Effector memory CD8-positive, alpha-beta T cell (primary cell): ENCODE data around the gene NCOA4.

Experiments
- ATAC-seq: fragments of 150-1000 bp; cut with Tn5 transposase; replicated peaks from 2 replicates; pipeline ENCODE4 v1.10.0; 2021; ENCODE audit warnings: mild to moderate bottlenecking, moderate library complexity
- DNase-seq, 3 experiments: peaks; one replicate each; pipeline ENCODE4 v3.0.0; 2021
- H3K27ac Mint-ChIP-seq, 2 donors: one replicate each; pipeline ENCODE4 v1.8.0; 2022; ENCODE audit warnings: mild to moderate bottlenecking in 2 of 2, mixed read lengths in 2 of 2, moderate library complexity in 2 of 2
- H3K27me3 Mint-ChIP-seq, 2 donors: one replicate each; pipeline ENCODE4 v1.8.0; 2022; ENCODE audit warnings: mixed read lengths in 2 of 2
- H3K36me3 Mint-ChIP-seq: one replicate; pipeline ENCODE4 v1.8.0; 2022; ENCODE audit warnings: mild to moderate bottlenecking, moderate library complexity, mixed read lengths; ENCODE audit not compliant: insufficient read depth
- H3K4me1 Mint-ChIP-seq, 2 donors: one replicate each; pipeline ENCODE4 v1.8.0; 2022; ENCODE audit warnings: low read depth in 2 of 2, mixed read lengths in 2 of 2
- H3K4me3 Mint-ChIP-seq, 2 donors: one replicate each; pipeline ENCODE4 v1.8.0; 2022; ENCODE audit warnings: mild to moderate bottlenecking in 2 of 2, mixed read lengths in 2 of 2, moderate library complexity in 2 of 2
- H3K9me3 Mint-ChIP-seq, 2 donors: one replicate each; pipeline ENCODE4 v1.8.0; 2022; ENCODE audit warnings: mixed read lengths in 2 of 2
- total RNA-seq, 9 experiments: gene quantifications; one replicate each; lab custom pipeline; 2026; lab: John Stamatoyannopoulos, UW

The NCOA4 gene
- total RNA-seq, result 123 to 307 (median 272) reads per million in 9 experiments

DNA sequence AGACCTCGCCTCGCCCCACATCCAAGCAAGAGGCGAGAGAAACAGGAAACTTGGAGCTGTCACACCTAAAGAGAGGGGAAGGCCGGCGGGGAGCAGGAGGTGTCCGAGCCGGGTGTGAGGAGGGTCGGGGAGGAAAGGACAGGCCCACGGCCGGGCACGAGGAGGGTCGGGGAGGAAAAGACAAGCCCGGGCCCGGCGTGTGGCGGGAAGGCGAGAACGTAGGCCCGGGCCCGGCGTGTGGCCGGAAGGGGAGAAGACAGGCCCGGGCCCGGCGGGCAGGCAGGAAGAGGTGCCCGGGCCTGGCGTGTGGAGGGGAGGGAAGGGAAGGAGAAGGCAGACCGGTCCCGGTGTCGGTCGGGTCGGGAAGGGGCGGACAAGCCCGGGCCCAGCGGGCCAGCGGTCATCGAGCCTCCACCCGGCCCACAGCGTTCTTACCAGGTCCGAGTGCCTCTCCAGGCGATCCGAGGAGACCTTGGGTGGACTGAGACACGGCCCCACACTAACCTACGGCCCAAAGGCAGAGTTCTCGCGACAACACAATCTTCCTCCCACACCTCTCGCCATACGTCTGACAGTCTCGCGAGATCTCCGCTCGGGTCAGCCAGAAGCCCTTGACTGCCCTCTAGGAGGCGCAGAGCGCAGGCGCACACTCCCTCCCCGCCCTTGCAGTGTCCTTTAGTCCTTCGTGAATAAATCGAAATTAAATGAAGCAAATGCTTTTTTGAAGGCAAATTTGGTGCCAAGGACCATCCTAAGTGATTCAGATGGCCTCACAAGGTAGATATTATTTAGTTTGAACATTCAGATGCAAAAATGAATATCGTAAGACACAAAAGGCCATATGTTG, at the start of gene NCOA4:
NCOA4 (minus strand) TSS at position 533 of the 847 bp plus-strand sequence. CDS start 13,943 bp downstream, outside the sequence.
- Mint-ChIP-seq H3K9me3 (no peaks in the 10 kb centered on the region), H3K4me1 (peaks cover 33 to 50% of the 10 kb centered on the region in 2 donors), H3K27ac (peak within 1 kb of the TSS; percentile 98 to 99), H3K27me3 (peaks cover 0 to 2% of the 10 kb centered on the region in 2 donors), H3K36me3 (peaks cover 22% of the 10 kb centered on the region), H3K4me3 (peak within 1 kb of the TSS; percentile 93 to 98)
- ATAC-seq (peak; percentile 95), DNase-seq (peak; percentile 93 to 95 (median 94))

DNA sequence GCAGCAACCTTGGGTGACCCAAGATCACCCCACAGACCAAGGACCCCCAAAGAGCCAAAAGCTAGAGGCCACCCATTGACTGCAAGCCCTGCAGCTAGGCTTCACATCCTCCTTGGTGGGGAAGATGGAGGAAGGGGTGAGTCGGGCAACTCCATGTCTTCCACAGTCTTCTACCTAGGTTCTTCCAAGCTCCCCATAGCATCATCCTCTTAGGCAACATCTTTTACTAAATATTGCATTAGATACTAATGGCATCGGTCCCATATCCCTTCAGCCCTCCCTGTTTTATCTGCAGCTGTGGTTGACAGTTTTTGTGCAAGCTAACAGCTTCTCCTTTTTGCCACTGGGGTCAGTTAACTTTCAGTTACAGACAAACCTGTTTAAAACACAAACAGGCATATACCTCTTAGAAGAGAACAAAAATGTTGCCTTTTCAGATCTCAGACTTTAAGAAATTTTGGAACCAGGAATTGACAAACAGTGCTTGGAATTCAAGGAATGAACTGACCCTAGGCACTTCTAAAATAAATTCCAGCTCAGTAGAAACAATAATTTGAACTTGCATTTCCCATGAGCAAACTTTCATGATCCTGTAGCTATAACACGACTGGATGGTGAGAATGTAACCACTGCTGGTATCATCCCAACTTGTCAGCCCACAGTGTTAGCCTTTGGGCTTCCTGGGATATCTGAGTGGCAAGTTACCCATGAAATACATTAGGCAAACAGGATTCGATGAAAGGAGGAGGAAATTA, 49.6 kb upstream of the NCOA4 start:
- no peak overlapping the region for H3K4me3 Mint-ChIP-seq
- no peaks in the 10 kb centered on the region for H3K36me3 Mint-ChIP-seq
- peak overlapping the region in 1 of 2 donors; percentile 15 for H3K27ac Mint-ChIP-seq
- peaks cover 18 to 21% of the 10 kb centered on the region in 2 donors for H3K4me1 Mint-ChIP-seq
- DNase-seq (no peak), ATAC-seq (no peak)
- H3K9me3 Mint-ChIP-seq, result no peaks in the 10 kb centered on the region
- H3K27me3 Mint-ChIP-seq, result no peaks in the 10 kb centered on the region

DNA sequence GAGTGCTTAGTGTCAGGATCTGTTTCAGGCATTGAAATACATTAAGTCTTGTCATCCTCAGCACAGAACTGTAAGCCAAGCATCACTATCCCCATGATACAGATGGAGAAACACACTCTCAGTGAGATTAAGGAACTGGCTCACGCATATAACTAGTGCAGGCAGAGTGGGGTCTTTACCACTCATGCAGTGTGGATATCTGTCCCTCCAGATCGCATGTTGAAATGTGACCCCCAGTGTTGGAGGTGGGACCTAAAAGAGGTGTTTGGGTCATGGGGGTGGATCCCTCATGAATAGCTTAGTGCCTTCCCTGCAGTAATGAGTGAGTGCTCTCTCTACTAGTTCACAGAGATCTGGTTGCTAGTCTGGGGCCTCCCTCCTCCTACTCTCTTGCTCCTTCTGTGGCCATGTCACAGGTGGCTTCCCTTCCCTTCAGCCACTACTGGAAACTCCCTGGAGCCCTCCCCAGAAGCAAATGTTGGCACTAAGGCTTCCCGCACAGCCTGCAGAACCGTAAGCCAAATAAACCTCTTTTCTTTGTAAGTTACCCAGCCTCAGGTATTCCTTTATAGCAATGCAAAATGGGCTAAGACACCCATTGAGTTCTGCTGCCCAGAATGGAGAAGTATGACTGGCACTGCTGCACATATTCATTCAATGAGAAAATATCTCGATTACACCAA, 47.4 kb upstream of the NCOA4 start:
- H3K9me3 Mint-ChIP-seq, result no peaks in the 10 kb centered on the region
- H3K4me3 Mint-ChIP-seq, result no peak overlapping the region
- no peak overlapping the region for H3K27ac Mint-ChIP-seq
- DNase-seq (no peak), ATAC-seq (no peak)
- no peaks in the 10 kb centered on the region for H3K36me3 Mint-ChIP-seq
- no peaks in the 10 kb centered on the region for H3K27me3 Mint-ChIP-seq
- H3K4me1 Mint-ChIP-seq, result peaks cover 18 to 21% of the 10 kb centered on the region in 2 donors

DNA sequence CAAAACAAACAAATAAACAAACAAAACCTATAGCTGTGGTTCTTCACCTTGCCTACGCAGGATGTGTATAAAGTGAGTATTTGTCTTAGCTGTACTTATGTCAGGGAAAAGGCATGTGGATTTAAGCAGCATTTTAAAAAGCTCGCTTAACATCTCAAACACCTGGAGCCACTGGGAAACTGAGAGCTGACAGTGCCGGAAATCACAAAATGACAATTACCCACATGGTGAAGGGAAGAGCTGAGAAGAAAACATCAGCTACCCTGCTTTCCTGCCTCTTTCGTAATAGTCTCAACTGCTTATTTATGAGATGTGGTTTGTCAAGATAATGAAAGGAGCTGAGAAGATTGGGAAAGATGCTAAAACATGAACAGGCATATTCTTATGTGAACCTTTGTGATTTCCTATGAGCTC, 46.7 kb upstream of the NCOA4 start:
- Mint-ChIP-seq H3K27me3 (no peaks in the 10 kb centered on the region), H3K4me3 (no peak overlapping the region), H3K9me3 (no peaks in the 10 kb centered on the region), H3K4me1 (peaks cover 18 to 19% of the 10 kb centered on the region in 2 donors), H3K36me3 (no peaks in the 10 kb centered on the region), H3K27ac (peak overlapping the region in 1 of 2 donors; percentile 60)
- ATAC-seq, result no peak
- DNase-seq, result no peak

DNA sequence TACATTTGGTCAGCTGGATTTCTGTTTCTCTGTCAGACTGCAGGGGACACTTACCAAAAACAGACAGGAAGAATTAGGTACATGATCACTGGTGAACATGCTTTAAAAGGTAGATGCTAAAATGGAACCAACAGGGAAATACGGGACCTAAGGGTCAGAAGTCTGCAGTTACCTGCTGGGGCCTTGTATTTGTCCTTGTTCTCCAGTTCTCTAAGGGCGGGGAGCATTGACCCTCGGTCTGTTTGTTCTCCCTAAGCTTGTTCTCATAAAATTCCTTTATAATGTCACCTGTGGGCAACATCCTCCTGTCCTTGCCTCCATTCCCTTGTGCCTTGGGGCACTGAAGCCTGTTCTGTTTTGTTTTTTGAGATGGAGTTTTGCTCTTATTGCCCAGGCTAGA, 45.4 kb upstream of the NCOA4 start:
- Mint-ChIP-seq H3K36me3 (no peaks in the 10 kb centered on the region), H3K27ac (no peak overlapping the region), H3K27me3 (no peaks in the 10 kb centered on the region), H3K4me3 (no peak overlapping the region), H3K4me1 (peaks cover 14 to 15% of the 10 kb centered on the region in 2 donors), H3K9me3 (no peaks in the 10 kb centered on the region)
- DNase-seq, result no peak
- no peak for ATAC-seq

DNA sequence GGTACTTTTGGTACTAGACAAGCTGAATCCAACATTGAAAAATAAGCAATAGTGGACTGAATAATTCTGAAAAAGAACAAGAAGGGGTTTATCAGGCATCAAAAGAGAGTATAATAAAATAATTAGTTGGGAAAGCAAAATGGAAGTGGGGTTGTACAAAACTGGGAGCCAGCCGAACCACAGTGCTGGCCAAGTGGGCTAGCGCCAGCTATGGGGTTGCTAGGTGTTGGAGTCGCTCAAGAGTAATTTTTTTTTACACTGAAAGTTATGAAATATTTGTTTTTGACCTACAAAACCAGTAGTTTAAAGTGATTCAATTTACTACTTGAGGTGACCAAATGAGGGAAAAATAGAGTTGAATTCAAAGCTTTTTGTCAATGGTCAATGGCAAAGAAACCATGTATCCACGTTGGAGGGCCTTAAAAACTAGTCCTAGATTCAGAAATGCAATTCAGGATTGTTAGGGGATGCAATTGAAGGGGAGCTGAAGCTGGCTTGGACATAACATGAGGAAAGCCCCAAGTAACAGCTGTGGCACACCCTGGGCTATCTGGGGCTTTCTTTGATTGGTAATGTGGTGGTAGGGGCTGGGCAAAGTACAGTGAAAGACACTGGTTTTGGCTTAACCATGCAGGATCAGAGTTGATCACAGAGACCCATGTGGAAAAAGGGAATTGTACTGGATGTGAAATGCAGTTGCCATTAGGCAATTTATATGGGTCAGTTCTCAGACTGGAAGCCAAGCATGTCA, 43.9 kb upstream of the NCOA4 start:
- peaks cover 6 to 12% of the 10 kb centered on the region in 2 donors for H3K4me1 Mint-ChIP-seq
- no peak for DNase-seq
- no peaks in the 10 kb centered on the region for H3K27me3 Mint-ChIP-seq
- H3K36me3 Mint-ChIP-seq, result no peaks in the 10 kb centered on the region
- no peaks in the 10 kb centered on the region for H3K9me3 Mint-ChIP-seq
- ATAC-seq, result no peak
- peak overlapping the region in 1 of 2 donors; percentile 29 for H3K27ac Mint-ChIP-seq
- H3K4me3 Mint-ChIP-seq, result no peak overlapping the region

DNA sequence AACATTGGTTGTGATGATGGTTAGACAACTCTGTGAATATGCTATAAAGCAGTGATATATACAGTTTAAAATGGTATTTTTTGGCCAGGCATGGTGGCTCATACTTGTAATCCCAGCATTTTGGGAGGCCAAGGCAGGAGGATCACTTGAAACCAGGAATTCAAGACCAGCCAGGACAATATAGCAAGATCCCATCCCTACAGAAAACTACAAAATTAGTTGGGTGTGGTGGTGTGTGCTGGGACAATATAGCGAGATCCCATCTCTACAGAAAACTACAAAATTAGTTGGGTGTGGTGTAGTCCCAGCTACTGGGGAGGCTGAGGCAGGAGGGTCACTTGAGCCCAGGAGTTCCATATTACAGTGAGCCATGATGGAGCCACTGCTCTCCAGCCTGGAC, 43.1 kb upstream of the NCOA4 start:
- H3K27me3 Mint-ChIP-seq, result no peaks in the 10 kb centered on the region
- H3K9me3 Mint-ChIP-seq, result no peaks in the 10 kb centered on the region
- H3K4me3 Mint-ChIP-seq, result no peak overlapping the region
- peaks cover 6 to 12% of the 10 kb centered on the region in 2 donors for H3K4me1 Mint-ChIP-seq
- no peak for ATAC-seq
- H3K27ac Mint-ChIP-seq, result no peak overlapping the region
- H3K36me3 Mint-ChIP-seq, result no peaks in the 10 kb centered on the region
- no peak for DNase-seq

DNA sequence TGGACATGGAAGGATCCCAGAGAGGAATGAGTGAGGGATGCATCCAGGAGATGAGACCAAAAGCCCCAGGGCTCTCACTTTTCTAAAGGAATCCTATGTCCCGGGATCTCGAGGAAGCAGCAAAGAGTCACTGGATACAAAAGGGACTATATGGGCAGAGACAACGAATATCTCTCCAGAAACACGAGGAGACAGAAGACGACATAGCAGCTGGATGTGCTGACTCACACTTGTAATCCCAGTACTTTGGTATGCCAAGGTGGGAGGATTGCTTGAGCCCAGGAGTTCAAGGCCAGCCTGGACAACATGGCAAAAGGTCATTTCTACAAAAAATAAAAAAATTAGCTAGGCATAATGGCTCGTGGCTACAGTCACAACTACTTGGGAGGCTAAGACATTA, 40.3 kb upstream of the NCOA4 start:
- Mint-ChIP-seq H3K9me3 (no peaks in the 10 kb centered on the region), H3K27ac (no peak overlapping the region), H3K4me1 (peaks cover 0 to 2% of the 10 kb centered on the region in 2 donors), H3K27me3 (no peaks in the 10 kb centered on the region), H3K36me3 (no peaks in the 10 kb centered on the region), H3K4me3 (no peak overlapping the region)
- DNase-seq (no peak), ATAC-seq (no peak)

DNA sequence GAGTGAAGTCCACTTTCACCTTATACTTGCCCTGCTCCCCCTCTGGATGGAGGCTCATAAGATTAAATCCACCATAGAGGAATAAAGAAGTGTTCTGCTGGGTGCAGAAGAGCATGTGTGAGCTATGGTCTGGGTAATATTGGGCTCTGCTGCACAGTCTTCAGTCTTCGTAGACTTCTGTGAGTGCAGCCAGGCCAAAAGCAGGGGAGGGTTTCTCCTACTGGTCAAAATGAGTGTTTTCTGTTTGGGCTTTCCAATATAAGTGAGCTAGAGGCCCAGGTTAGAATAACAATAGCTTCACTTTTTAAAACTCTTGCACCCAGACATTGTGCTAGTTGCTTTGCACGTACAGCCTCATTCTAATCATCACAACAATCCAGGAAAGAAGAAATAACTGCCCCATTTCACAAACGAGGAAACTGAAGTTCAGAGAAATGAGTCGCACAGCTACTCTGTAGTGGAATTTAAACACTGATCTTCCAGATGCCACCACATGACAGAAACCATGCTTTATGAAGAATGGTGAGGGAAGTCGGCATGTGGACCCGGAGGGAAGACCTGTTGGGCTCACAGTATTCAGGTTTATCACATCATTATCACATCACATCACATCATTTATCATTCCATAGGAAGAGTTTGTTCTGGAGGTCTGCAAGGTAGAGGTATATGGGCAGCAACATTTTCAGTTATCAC, 39.5 kb upstream of the NCOA4 start:
- DNase-seq, result no peak
- H3K4me3 Mint-ChIP-seq, result no peak overlapping the region

DNA sequence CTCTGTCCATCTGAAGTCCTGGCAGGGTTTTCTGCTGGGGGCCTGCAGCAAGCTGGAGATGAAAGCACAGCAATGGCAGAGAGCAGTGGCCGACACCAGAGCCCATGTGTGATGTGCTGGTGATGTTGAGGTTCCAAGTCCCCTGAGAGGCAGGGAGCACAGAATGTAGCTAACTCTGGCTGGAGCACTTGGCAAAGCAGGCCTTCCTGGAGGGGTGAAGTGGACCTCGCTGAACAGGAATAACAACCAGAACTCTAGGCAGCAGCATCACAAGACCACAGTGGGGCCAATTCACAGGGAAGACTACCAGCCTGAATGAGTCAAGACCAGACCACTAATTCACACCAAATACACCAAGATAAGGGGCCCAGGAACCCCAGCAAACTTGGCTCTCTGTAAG, 38.5 kb upstream of the NCOA4 start:
- no peak for ATAC-seq
- Mint-ChIP-seq H3K36me3 (no peaks in the 10 kb centered on the region), H3K27me3 (no peaks in the 10 kb centered on the region), H3K9me3 (no peaks in the 10 kb centered on the region), H3K27ac (no peak overlapping the region), H3K4me1 (peaks cover 0 to 2% of the 10 kb centered on the region in 2 donors), H3K4me3 (no peak overlapping the region)
- DNase-seq, result no peak

More for the DNA sequence above, 39.5 kb upstream of the NCOA4 start:
- no peaks in the 10 kb centered on the region for H3K27me3 Mint-ChIP-seq
- no peaks in the 10 kb centered on the region for H3K36me3 Mint-ChIP-seq
- H3K27ac Mint-ChIP-seq, result no peak overlapping the region
- H3K4me1 Mint-ChIP-seq, result peaks cover 0 to 2% of the 10 kb centered on the region in 2 donors
- H3K9me3 Mint-ChIP-seq, result no peaks in the 10 kb centered on the region
- ATAC-seq, result no peak

DNA sequence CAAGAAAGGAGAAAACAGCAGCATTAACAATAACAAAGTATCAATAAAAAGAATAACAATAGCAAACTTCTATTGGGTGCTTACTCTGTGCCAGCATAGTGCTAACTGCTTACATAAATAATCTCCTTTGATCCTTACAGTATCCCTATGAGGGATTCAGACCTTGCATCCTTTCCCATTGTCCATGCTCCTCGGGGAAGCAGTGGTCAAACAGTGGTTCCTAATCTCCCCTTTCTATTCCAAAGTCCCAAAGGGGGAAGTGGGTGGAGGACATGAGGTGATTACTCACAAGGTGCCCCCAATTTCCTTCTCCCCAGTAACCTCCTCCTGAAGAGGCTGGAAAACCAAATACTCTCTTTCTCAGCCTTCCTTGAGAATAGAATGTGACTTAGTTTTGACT, 37.7 kb upstream of the NCOA4 start:
- Mint-ChIP-seq H3K27me3 (peaks cover 2 to 3% of the 10 kb centered on the region in 2 donors), H3K27ac (no peak overlapping the region), H3K36me3 (no peaks in the 10 kb centered on the region), H3K4me3 (no peak overlapping the region), H3K9me3 (no peaks in the 10 kb centered on the region), H3K4me1 (peaks cover 0 to 2% of the 10 kb centered on the region in 2 donors)
- DNase-seq (no peak), ATAC-seq (no peak)

DNA sequence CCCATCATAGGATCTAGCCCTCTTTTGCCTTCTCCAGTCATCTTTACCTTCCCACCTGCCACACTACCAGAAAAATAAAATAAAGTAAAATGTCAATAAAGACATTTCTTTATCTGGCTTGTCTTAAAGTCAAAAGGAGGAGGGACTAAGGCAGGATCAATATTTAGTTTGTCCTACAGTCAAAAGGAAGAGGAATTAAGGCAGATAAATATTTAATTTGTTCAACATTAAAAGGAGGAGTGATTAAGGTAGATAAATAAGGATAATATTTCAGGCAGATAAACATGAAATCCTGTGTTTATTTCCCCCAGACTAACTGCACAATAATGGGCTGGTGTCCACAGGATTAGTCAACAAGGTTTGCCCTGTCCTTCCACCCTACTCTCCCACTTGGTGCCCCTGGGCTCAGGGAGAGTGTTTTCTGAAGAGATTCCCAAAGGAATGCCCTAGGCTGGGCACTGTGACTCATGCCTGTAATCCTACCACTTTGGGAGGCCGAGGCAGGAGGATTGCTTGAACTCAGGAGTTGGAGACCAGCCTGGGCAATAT, 33.9 kb upstream of the NCOA4 start:
- DNase-seq (no peak), ATAC-seq (no peak)
- Mint-ChIP-seq H3K27ac (no peak overlapping the region), H3K27me3 (peaks cover 6 to 13% of the 10 kb centered on the region in 2 donors), H3K4me1 (no peaks in the 10 kb centered on the region), H3K9me3 (no peaks in the 10 kb centered on the region), H3K4me3 (no peak overlapping the region), H3K36me3 (no peaks in the 10 kb centered on the region)
